ENCODE measurements around the gene SCD.

DNA sequence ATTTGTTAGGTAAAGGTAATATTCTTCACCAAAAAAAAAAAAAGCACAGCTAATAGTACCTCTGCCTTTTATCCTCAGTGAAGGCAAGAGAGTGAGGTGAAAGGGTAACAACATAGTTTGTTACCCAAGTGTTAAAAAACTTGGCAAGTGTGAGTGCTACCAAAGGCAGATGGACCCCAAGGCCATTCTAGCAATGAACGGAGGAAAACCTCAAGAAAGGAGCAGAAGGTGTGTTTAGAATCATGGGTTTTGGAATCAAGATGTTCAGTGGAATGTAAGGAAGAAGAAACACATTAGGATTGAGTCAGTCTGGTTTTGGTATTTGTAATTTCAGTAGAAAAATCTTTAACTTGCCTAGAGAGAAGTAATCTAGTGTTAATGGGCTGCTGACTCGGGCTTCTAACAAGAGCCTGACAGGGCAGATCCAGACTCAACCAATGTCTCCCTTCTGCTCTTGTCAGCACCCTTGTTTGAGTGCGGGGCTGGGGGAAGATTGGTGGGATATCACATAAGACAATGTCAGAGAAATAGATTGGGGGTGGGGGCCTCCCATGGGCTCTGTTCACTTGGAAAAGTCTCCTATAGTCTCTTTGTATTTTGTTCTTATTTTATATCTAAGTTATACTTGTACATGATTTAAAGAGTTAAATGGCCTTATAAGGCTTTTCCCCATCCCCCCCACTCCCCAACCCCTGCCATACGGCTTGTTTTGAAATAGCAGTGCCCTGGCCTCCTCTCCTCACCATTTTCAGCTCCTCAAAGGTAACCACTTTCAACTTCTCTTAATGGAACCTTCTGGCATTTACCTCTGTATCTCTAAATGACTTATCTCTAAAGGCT, 44.4 kb downstream of the SCD start:
- TF ChIP-seq, protein P1, sequence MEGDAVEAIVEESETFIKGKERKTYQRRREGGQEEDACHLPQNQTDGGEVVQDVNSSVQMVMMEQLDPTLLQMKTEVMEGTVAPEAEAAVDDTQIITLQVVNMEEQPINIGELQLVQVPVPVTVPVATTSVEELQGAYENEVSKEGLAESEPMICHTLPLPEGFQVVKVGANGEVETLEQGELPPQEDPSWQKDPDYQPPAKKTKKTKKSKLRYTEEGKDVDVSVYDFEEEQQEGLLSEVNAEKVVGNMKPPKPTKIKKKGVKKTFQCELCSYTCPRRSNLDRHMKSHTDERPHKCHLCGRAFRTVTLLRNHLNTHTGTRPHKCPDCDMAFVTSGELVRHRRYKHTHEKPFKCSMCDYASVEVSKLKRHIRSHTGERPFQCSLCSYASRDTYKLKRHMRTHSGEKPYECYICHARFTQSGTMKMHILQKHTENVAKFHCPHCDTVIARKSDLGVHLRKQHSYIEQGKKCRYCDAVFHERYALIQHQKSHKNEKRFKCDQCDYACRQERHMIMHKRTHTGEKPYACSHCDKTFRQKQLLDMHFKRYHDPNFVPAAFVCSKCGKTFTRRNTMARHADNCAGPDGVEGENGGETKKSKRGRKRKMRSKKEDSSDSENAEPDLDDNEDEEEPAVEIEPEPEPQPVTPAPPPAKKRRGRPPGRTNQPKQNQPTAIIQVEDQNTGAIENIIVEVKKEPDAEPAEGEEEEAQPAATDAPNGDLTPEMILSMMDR (conservative IDR thresholded peaks at IDR 0.05; ENCODE audit: low read depth in 2 of 2): no peak
- no peak for TF ChIP-seq EZH2 (IDR thresholded peaks at IDR 0.05; ENCODE audit: low read depth, unreplicated experiment)
- TF ChIP-seq ZNF331 (CRISPR knock-in tag; IDR thresholded peaks at IDR 0.05; ENCODE audit: low read depth): no peak

Measured in GM23338 (cell line).